Right cardiac atrium (tissue), 5 donors: ENCODE data around the gene SGPL1. TPM values are rescaled to one million over a fixed set of nuclear protein-coding genes. Genes with fewer than 3 reads are reported as not detected.
A peak's percentile ranks its signal among the peaks of the same experiment; 100 is the strongest.

ENCODE experiments used
- ATAC-seq, 2 donors: fragments of 200-7000 bp; cut with Tn5 transposase; one replicate each; pipeline versions ENCODE4 v1.8.0 to v1.9.1; 2020; ENCODE audit warnings: moderate library complexity in 2 of 2, mild to moderate bottlenecking in 1 of 2
- DNase-seq, 3 donors: peaks; one replicate each; pipeline ENCODE4 v3.0.0-alpha.2; 2020
- H3K27ac ChIP-seq: one replicate; pipeline ENCODE4 v1.5.1; 2013; ENCODE audit warnings: mild to moderate bottlenecking, low read length, control low read depth, moderate library complexity
- H3K27me3 ChIP-seq: one replicate; pipeline ENCODE4 v1.6.1; 2013; ENCODE audit not compliant: control insufficient read depth, insufficient read depth
- H3K4me1 ChIP-seq: one replicate; pipeline ENCODE4 v1.6.1; 2013; ENCODE audit warnings: low read length; ENCODE audit not compliant: control insufficient read depth, insufficient read depth
- H3K4me3 ChIP-seq: one replicate; pipeline ENCODE4 v1.5.1; 2013; ENCODE audit warnings: low read length, control low read depth
- H3K9me3 ChIP-seq: one replicate; pipeline ENCODE4 v1.6.1; 2013; ENCODE audit warnings: low read length; ENCODE audit not compliant: control insufficient read depth
- WGBS: extraction: QIAGEN DNeasy Blood & Tissue Kit; methylation state at CpG from one replicate; pipeline ENCODE4 v1.1.7; 2013; 5-methylcytosine and 5-hydroxymethylcytosine counted together
- intact Hi-C, 4 donors: fragments of 100-400 bp; cut with DNase I; formaldehyde crosslinking; loops; one replicate each; pipeline versions ENCODE4 v1.11.0 to v1.14.0; 2022 to 2023
- polyA plus RNA-seq: library from polyadenylated mRNA; stranded (reverse); fragments of 200-250 nt; gene quantifications from one replicate; pipeline ENCODE4 v1.2.3, GENCODE V29; 2013
- total RNA-seq, 4 donors: library from RNA; stranded (reverse); fragmentation: NEBNext Ultra II Directional; extraction: Animal tissue kit (Norgen Biotek cat#: 25700); gene quantifications; one replicate each; pipeline ENCODE4 v1.2.1, GENCODE V29; 2021
- donor health status: healthy with polysubstance abuse.
- donor health status: DM: no; HTN: yes; CAD: no.
- donor health status: DM: no; HTN: no; CAD: no.
- donor health status: DM: no; HTN: yes; CAD: no; lungs with severe emphysema.
- donor health status: DM: yes; HTN: yes; CAD: no.

SGPL1 gene
- total and polyA plus RNA-seq, 5 donors, result 4.2 to 20.2 (median 13.2) TPM

DNA sequence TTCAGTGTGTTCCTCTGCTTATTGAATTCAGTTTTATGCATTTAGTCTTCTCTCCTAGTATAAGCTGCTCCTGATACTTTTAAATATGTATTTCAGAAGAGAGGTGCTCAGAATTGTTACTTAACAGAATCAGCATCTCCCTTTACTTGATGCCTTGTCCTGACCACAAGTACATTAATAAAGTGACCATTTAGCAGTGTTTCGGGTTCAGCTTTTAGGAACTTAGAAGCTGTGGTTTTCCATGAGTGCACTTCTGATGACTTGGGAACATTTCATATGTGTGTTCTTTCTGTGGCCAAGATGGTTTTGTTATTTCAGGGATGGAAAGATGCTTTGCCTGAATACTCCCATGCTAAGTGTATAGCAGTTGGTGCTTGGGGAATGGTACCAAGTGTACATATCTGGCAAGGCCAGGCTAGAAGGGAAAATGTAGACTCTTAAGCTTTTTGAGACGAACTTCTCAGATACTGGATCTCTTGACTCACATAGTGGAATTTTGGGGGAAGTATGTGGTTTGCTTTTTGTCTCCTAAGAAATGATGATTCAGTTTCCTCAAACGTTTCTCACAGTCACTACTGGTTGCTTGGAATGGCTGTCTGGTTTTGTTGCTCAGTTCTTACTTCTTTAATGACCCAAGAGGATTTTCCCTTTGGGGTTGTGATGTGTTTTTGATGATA is 17.2 kb downstream of the SGPL1 start:
- DNase-seq, result no peak
- H3K9me3 ChIP-seq, result no peaks in the 10 kb centered on the region
- 52% methylated on average over 3 of the region's 3 CpGs for WGBS
- H3K4me1 ChIP-seq, result peaks cover 7% of the 10 kb centered on the region
- peak in 1 of 2 donors; percentile 32 for ATAC-seq
- intact Hi-C loops, result no loop called here
- H3K27me3 ChIP-seq, result no peaks in the 10 kb centered on the region
- no peak overlapping the region for H3K4me3 ChIP-seq
- no peak overlapping the region for H3K27ac ChIP-seq

DNA sequence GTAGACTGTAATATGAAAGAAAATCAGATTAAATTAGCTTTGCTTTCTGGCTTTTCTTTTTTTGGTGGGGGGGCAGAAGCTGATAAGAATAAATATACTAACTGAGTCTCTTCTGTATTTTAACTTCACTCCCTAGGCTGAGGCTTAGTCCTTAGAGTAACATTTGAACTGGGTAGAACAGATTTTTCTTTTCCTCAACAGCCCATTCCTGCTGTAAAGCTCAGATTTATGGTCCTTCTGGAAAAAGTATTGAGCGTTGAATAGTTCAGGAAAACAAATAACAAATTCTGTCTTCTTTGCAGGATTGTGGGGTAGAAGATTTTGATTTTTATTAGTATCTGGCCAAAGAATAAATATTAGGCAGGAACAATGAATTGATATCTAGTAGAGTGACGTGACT is 17.9 kb downstream of the SGPL1 start:
- intact Hi-C loops, result no loop called here
- WGBS, result 67% methylated on average over 2 of the region's 2 CpGs
- no peak overlapping the region for H3K27ac ChIP-seq
- no peak overlapping the region for H3K4me3 ChIP-seq
- peaks cover 6% of the 10 kb centered on the region for H3K4me1 ChIP-seq
- DNase-seq (no peak), ATAC-seq (no peak)
- H3K9me3 ChIP-seq, result no peaks in the 10 kb centered on the region
- H3K27me3 ChIP-seq, result no peaks in the 10 kb centered on the region

DNA sequence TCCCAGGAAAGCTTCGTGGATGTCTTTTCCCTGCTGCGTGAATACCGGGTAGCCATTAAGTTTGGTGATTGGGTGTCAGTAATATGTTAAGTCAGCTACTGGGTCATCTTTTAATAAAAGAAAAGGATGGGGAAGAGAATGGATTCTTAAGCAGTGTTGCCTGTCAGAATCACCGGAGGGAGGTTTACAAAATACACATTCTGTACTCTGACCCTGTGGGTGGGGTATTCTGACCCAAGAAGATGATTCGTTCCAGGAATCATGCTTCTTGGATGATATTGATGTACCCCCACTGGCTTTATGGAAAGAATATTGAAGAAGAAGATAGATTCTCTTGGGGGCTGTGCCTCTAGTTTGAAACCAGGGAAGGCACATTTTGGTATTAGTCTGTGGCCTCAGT is 18.3 kb downstream of the SGPL1 start:
- intact Hi-C loops, result no loop called here
- no peaks in the 10 kb centered on the region for H3K27me3 ChIP-seq
- H3K9me3 ChIP-seq, result no peaks in the 10 kb centered on the region
- no peak for DNase-seq
- peaks cover 6% of the 10 kb centered on the region for H3K4me1 ChIP-seq
- no peak overlapping the region for H3K4me3 ChIP-seq
- 90% methylated on average over 5 of the region's 5 CpGs for WGBS
- no peak for ATAC-seq
- H3K27ac ChIP-seq, result no peak overlapping the region

DNA sequence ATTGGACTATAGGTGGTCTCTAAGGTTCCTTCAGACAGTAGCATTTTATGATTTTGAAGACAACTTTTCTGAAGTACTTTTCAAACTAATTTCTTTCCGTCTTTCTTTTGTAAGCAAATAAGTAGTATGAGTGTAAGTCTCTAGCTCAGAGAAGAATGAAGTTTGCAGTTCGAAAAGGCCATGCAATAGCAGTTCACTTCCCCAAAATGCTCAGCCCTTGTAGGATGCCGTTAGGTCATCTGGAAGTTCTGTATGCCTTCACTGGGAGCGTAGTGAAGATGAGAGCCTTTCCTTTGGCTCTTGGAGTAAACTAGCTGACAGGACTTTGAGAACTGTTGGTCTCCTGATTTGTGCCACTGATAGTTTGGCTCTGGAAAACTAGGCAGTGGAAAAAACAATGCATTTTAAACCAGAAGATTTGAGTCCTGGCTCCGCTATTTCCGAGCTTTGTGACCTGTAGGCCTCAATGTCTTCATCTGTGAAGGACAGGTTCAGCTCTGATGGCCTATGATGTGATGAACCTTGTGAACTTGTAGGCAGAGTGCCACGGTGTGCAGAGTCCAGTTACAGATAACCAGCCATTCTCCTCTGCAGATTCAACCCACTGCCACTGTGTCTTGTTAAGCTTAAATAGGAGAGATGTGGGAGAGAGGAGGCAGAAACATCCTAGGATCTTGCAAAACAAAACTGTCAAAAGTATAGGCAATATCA is 18.8 kb downstream of the SGPL1 start:
- Histone ChIP-seq H3K9me3 (no peaks in the 10 kb centered on the region), H3K4me3 (no peak overlapping the region), H3K27me3 (no peaks in the 10 kb centered on the region), H3K4me1 (peaks cover 6% of the 10 kb centered on the region), H3K27ac (no peak overlapping the region)
- intact Hi-C loops, result no loop called here
- DNase-seq (no peak), ATAC-seq (no peak)
- WGBS, result 83% methylated on average over 7 of the region's 7 CpGs

- Histone ChIP-seq H3K27ac (no peak overlapping the region), H3K27me3 (no peaks in the 10 kb centered on the region), H3K4me1 (peaks cover 7% of the 10 kb centered on the region), H3K9me3 (no peaks in the 10 kb centered on the region), H3K4me3 (no peak overlapping the region)
- intact Hi-C loops, result no loop called here
- ATAC-seq (no peak), DNase-seq (no peak)
- 90% methylated on average over 2 of the region's 2 CpGs for WGBS
Measured at GRCh38 chr10:70836319-70836718, 20.6 kb downstream of the SGPL1 start.

DNA sequence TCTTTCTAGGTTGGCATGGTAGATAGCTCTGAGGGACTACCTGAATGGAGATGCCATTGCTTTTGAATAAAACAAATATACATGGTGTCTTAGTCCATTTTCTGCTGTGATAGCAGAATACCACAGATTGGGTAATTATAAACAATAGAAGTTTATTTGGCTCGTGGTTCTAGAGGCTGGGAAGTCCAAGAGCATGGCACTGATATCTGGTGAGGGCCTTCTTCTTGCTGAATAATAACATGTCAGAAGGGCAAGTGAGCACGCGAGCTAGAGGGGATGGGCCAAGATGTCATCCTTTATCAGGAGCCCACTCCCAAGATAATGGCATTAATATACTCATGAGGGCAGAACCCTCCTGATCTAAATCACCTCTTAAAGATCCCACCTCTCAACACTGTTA is 21.9 kb downstream of the SGPL1 start:
- intact Hi-C loops, result no loop called here
- H3K27ac ChIP-seq, result no peak overlapping the region
- H3K9me3 ChIP-seq, result no peaks in the 10 kb centered on the region
- H3K4me1 ChIP-seq, result peaks cover 7% of the 10 kb centered on the region
- no peak for ATAC-seq
- DNase-seq, result no peak
- H3K27me3 ChIP-seq, result no peaks in the 10 kb centered on the region
- H3K4me3 ChIP-seq, result no peak overlapping the region
- 95% methylated on average over 3 of the region's 3 CpGs for WGBS

- no peak for DNase-seq
- no peak overlapping the region for H3K27ac ChIP-seq
- H3K27me3 ChIP-seq, result no peaks in the 10 kb centered on the region
- WGBS, result 89% methylated on average over 4 of the region's 4 CpGs
- H3K4me1 ChIP-seq, result peaks cover 6% of the 10 kb centered on the region
- no peak overlapping the region for H3K4me3 ChIP-seq
- no peaks in the 10 kb centered on the region for H3K9me3 ChIP-seq
- intact Hi-C loops, result no loop called here
- ATAC-seq, result no peak
Measured at GRCh38 chr10:70838270-70838805, 22.6 kb downstream of the SGPL1 start.

GRCh38 chr10:70840836-70841235 is 25.1 kb downstream of the SGPL1 start:
- Histone ChIP-seq H3K4me1 (peaks cover 5% of the 10 kb centered on the region), H3K27ac (no peak overlapping the region), H3K4me3 (no peak overlapping the region), H3K9me3 (no peaks in the 10 kb centered on the region), H3K27me3 (no peaks in the 10 kb centered on the region)
- WGBS, result 91% methylated on average over 2 of the region's 2 CpGs
- intact Hi-C loops, result no loop called here
- ATAC-seq, result no peak
- DNase-seq, result no peak

DNA sequence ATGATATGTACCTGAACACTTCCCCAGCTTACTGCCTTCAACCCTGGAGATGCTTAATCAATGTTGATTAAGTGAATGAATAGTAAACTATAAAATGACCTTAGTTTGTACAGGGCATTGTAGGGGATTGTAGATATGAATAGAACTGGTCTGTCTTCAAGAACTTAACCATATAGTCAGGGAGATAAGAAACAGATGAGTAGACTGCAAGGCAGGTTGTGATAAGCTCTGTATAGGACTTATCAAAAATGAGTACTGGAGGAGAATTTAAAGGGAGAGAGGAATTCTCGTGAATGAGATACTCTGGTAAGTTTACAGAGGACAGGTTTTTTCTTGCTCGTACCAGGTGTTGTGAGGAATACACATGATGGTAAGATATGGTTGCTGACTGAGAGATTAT is 27.6 kb downstream of the SGPL1 start:
- no peak for ATAC-seq
- intact Hi-C loops, result no loop called here
- H3K27ac ChIP-seq, result no peak overlapping the region
- H3K4me3 ChIP-seq, result no peak overlapping the region
- 80% methylated on average over 2 of the region's 2 CpGs for WGBS
- peaks cover 2% of the 10 kb centered on the region for H3K4me1 ChIP-seq
- H3K27me3 ChIP-seq, result no peaks in the 10 kb centered on the region
- no peak for DNase-seq
- no peaks in the 10 kb centered on the region for H3K9me3 ChIP-seq

DNA sequence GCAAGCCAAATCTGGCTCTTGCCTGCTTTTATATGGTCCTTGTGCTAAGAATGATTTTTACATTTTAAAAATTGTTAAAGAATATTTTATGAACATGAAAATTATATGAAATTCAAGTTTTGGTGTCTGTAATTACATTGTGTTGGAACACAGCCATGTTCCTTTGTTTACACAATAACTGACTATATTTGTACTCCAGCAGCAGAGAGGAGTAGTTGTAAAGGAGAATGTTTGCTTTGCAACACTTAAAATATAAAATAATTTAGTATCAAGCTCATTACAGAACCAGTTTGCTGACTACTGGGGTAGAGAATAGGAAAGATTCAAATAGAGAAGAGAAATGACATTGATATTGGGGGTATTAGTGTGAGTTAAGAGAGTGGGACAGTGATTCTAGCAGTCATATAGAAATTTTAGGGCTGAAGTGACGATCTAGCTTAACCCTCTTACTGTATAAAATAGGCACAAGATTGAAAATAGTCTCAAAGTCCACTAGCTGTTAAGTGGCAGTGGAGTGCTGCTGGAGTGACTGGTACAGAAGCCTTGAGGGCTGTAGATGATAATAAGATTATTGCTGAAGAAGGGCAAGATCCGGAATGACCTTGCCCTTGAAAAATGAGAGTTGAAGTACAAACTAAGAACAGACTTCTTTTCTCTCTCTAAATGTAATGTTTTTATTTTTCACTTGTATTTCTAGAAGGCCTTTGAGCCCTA is 28.2 kb downstream of the SGPL1 start:
- H3K27me3 ChIP-seq, result no peaks in the 10 kb centered on the region
- ATAC-seq, result no peak
- H3K4me1 ChIP-seq, result peaks cover 2% of the 10 kb centered on the region
- H3K27ac ChIP-seq, result no peak overlapping the region
- 66% methylated on average over 2 of the region's 2 CpGs for WGBS
- DNase-seq, result no peak
- intact Hi-C loops, result no loop called here
- no peak overlapping the region for H3K4me3 ChIP-seq
- no peaks in the 10 kb centered on the region for H3K9me3 ChIP-seq

DNA sequence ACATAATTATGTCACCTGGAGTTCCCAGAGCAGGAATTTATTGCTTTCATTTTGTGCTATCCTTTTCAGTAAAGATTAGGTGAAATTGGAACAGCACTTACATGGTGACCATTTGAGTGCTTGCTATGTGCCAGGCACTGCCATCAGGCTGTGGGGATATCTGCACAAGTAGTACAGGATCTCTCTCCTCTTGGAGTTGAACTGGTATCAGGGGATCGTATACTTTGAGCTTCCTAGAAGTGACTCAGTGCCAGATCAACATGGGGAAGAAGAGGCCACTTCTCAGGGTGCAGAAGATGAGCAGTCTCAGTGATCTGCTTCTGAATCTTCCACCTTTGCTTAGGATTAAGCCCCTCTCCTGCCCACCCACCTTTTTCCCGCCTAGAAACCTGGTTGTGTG is 29.5 kb downstream of the SGPL1 start:
- ATAC-seq, result no peak
- intact Hi-C loops, result no loop called here
- H3K4me1 ChIP-seq, result peaks cover under 1% of the 10 kb centered on the region
- no peaks in the 10 kb centered on the region for H3K27me3 ChIP-seq
- 73% methylated on average over 2 of the region's 2 CpGs for WGBS
- no peak overlapping the region for H3K4me3 ChIP-seq
- DNase-seq, result no peak
- no peaks in the 10 kb centered on the region for H3K9me3 ChIP-seq
- H3K27ac ChIP-seq, result no peak overlapping the region
